ENCODE measurements around the gene BANF2. TPM values are rescaled to one million over a fixed set of nuclear protein-coding genes. Genes with fewer than 3 reads are reported as not detected.

BANF2 gene
- total RNA-seq, 1 experiment from 2014 or later, result not detected

DNA sequence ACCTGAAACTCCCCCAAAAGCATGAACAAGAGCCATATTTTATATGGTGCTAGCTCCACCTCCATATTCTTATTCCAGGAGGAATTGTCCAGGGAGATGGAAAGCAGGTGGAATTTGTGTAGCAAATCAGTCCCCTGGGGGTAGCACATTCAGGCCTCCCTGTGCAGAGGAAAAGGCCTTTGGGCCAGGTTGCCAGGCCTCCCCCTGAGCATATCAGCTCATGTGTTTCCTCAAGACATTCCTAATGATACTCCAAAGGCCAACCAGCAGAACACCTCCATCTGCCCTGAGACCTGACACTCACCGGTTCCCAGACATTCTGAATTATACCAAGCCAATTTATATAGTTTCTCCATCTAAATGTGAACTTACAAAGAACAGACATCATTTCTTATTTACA, 2.6 kb upstream of the BANF2 start:
- intact Hi-C loops (cut with micrococcal nuclease; ENCODE audit: unreplicated experiment), result no loop called here
- no TSS peak for BruUV-seq (replicated peaks)
- CTCF ChIA-PET, result no interaction called here
- H3K9me3 Mint-ChIP-seq (ENCODE audit: low read depth, unreplicated experiment), result peaks cover 2% of the 10 kb centered on the region
- H3K4me3 Mint-ChIP-seq (ENCODE audit: low read depth, unreplicated experiment), result no peak overlapping the region
- H3K36me3 Mint-ChIP-seq (ENCODE audit: insufficient read depth, unreplicated experiment), result no peaks in the 10 kb centered on the region
- H3K27ac Mint-ChIP-seq (ENCODE audit: unreplicated experiment), result no peak overlapping the region
- DNase-seq, result no peak
- TF ChIP-seq, protein P1, sequence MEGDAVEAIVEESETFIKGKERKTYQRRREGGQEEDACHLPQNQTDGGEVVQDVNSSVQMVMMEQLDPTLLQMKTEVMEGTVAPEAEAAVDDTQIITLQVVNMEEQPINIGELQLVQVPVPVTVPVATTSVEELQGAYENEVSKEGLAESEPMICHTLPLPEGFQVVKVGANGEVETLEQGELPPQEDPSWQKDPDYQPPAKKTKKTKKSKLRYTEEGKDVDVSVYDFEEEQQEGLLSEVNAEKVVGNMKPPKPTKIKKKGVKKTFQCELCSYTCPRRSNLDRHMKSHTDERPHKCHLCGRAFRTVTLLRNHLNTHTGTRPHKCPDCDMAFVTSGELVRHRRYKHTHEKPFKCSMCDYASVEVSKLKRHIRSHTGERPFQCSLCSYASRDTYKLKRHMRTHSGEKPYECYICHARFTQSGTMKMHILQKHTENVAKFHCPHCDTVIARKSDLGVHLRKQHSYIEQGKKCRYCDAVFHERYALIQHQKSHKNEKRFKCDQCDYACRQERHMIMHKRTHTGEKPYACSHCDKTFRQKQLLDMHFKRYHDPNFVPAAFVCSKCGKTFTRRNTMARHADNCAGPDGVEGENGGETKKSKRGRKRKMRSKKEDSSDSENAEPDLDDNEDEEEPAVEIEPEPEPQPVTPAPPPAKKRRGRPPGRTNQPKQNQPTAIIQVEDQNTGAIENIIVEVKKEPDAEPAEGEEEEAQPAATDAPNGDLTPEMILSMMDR (IDR thresholded peaks at IDR 0.05; ENCODE audit: unreplicated experiment), result no peak
- no peaks in the 10 kb centered on the region for H3K4me1 Mint-ChIP-seq (ENCODE audit: low read depth, unreplicated experiment)
- peaks cover 2% of the 10 kb centered on the region for H3K27me3 Mint-ChIP-seq (ENCODE audit: unreplicated experiment)

- intact Hi-C loops (cut with micrococcal nuclease; ENCODE audit: unreplicated experiment), result no loop called here
- CTCF ChIA-PET, result no interaction called here
Measured at GRCh38 chr20:17698384-17698783, 1.4 kb upstream of the BANF2 start.

DNA sequence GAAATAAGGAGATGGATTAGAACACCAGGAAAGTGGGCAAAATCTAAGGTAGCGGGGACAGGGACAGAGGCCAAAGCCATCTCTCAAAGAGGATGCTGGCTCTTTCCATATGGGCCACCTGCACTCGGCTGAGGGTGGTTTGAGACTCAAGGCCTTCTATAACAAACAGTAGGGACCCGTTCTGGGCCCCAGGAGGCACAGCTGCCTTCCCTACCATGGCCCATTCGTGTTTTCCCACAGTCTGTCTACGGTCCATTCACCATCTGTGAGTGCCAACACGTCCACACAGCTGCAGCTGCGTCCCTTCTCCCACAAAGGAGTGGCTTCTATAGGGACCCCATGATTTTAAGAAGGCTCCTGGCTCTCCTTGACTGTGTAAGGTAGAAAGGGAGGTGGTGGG, 871 bp downstream of the BANF2 start:
- no peaks in the 10 kb centered on the region for H3K4me1 Mint-ChIP-seq (ENCODE audit: low read depth, unreplicated experiment)
- peaks cover 2% of the 10 kb centered on the region for H3K9me3 Mint-ChIP-seq (ENCODE audit: low read depth, unreplicated experiment)
- BruUV-seq (replicated peaks), result no TSS peak
- intact Hi-C loops (cut with micrococcal nuclease; ENCODE audit: unreplicated experiment), result no loop called here
- peaks cover 10% of the 10 kb centered on the region for H3K27me3 Mint-ChIP-seq (ENCODE audit: unreplicated experiment)
- no peaks in the 10 kb centered on the region for H3K36me3 Mint-ChIP-seq (ENCODE audit: insufficient read depth, unreplicated experiment)
- no peak overlapping the region for H3K4me3 Mint-ChIP-seq (ENCODE audit: low read depth, unreplicated experiment)
- DNase-seq, result no peak
- CTCF ChIA-PET, result no interaction called here
- TF ChIP-seq, protein P1 (IDR thresholded peaks at IDR 0.05; ENCODE audit: unreplicated experiment), result no peak
- no peak overlapping the region for H3K27ac Mint-ChIP-seq (ENCODE audit: unreplicated experiment)

More at GRCh38 chr20:17698384-17698783, 1.4 kb upstream of the BANF2 start:
- H3K27ac Mint-ChIP-seq (ENCODE audit: unreplicated experiment), result no peak overlapping the region
- no peak for DNase-seq
- H3K9me3 Mint-ChIP-seq (ENCODE audit: low read depth, unreplicated experiment), result peaks cover 2% of the 10 kb centered on the region
- H3K36me3 Mint-ChIP-seq (ENCODE audit: insufficient read depth, unreplicated experiment), result no peaks in the 10 kb centered on the region
- H3K27me3 Mint-ChIP-seq (ENCODE audit: unreplicated experiment), result peaks cover 9% of the 10 kb centered on the region
- H3K4me3 Mint-ChIP-seq (ENCODE audit: low read depth, unreplicated experiment), result no peak overlapping the region
- no TSS peak for BruUV-seq (replicated peaks)
- no peaks in the 10 kb centered on the region for H3K4me1 Mint-ChIP-seq (ENCODE audit: low read depth, unreplicated experiment)
- TF ChIP-seq, protein P1 (IDR thresholded peaks at IDR 0.05; ENCODE audit: unreplicated experiment), result no peak

- CTCF ChIA-PET, result no interaction called here
- BruUV-seq (replicated peaks), result no TSS peak
- Mint-ChIP-seq H3K36me3 (ENCODE audit: insufficient read depth, unreplicated experiment) (no peaks in the 10 kb centered on the region), H3K9me3 (ENCODE audit: low read depth, unreplicated experiment) (no peaks in the 10 kb centered on the region), H3K27me3 (ENCODE audit: unreplicated experiment) (peaks cover 10% of the 10 kb centered on the region), H3K4me3 (ENCODE audit: low read depth, unreplicated experiment) (no peak overlapping the region), H3K27ac (ENCODE audit: unreplicated experiment) (no peak overlapping the region), H3K4me1 (ENCODE audit: low read depth, unreplicated experiment) (no peaks in the 10 kb centered on the region)
- DNase-seq, result no peak
- intact Hi-C loops (cut with micrococcal nuclease; ENCODE audit: unreplicated experiment), result no loop called here
- TF ChIP-seq, protein P1 (IDR thresholded peaks at IDR 0.05; ENCODE audit: unreplicated experiment), result no peak
Measured at GRCh38 chr20:17701826-17702225, 2.1 kb downstream of the BANF2 start.

All from Calu3 (cell line).